ENCODE data around the gene TXNDC11. TPM values are rescaled to one million over a fixed set of nuclear protein-coding genes. Genes with fewer than 3 reads are reported as not detected.

TXNDC11 gene
- polyA plus RNA-seq, 3 donors from 2014 or later = 35.6 to 57.2 (median 46.9) TPM

GRCh38 chr16:11725457-11725856 is 17.2 kb downstream of the TXNDC11 start:
- H3K36me3 Mint-ChIP-seq = peaks cover 17 to 39% (median 21%) of the 10 kb centered on the region in 3 donors
- H3K4me1 Mint-ChIP-seq = peaks cover 16 to 44% of the 10 kb centered on the region in 2 donors

GRCh38 chr16:11722468-11722808 is 20.2 kb downstream of the TXNDC11 start:
- Mint-ChIP-seq H3K27me3 (ENCODE audit: low read depth in 3 of 3) (peaks cover 0 to 2% (median 0%) of the 10 kb centered on the region in 3 donors), H3K4me3 (no peak overlapping the region), H3K4me1 (peaks cover 5 to 35% of the 10 kb centered on the region in 2 donors), H3K27ac (peak overlapping the region in 2 of 6 donors; percentile 5 to 21), H3K9me3 (no peaks in the 10 kb centered on the region), H3K36me3 (peaks cover 19 to 37% (median 20%) of the 10 kb centered on the region in 3 donors)
- no peak for DNase-seq

More at GRCh38 chr16:11725457-11725856, 17.2 kb downstream of the TXNDC11 start:
- Mint-ChIP-seq H3K27ac (peak overlapping the region in 1 of 6 donors; percentile 35), H3K27me3 (ENCODE audit: low read depth in 3 of 3) (no peaks in the 10 kb centered on the region), H3K4me3 (no peak overlapping the region), H3K9me3 (no peaks in the 10 kb centered on the region)
- DNase-seq = no peak

- no peak for DNase-seq
- peaks cover 19 to 37% (median 20%) of the 10 kb centered on the region in 3 donors for H3K36me3 Mint-ChIP-seq
- no peak overlapping the region for H3K4me3 Mint-ChIP-seq
- peaks cover 3 to 35% of the 10 kb centered on the region in 2 donors for H3K4me1 Mint-ChIP-seq
- peak overlapping the region in 2 of 6 donors; percentile 5 to 21 for H3K27ac Mint-ChIP-seq
- H3K9me3 Mint-ChIP-seq = no peaks in the 10 kb centered on the region
- H3K27me3 Mint-ChIP-seq (ENCODE audit: low read depth in 3 of 3) = peaks cover 0 to 2% (median 0%) of the 10 kb centered on the region in 3 donors
Measured at GRCh38 chr16:11721781-11722467, 20.7 kb downstream of the TXNDC11 start.

GRCh38 chr16:11719762-11720161 is 22.9 kb downstream of the TXNDC11 start:
- Mint-ChIP-seq H3K4me3 (no peak overlapping the region), H3K36me3 (peaks cover 17 to 38% (median 19%) of the 10 kb centered on the region in 3 donors), H3K27ac (peak overlapping the region in 2 of 6 donors; percentile 69 to 75), H3K27me3 (ENCODE audit: low read depth in 3 of 3) (peaks cover 0 to 2% (median 0%) of the 10 kb centered on the region in 3 donors), H3K4me1 (peaks cover 3 to 37% of the 10 kb centered on the region in 2 donors), H3K9me3 (no peaks in the 10 kb centered on the region)
- DNase-seq = no peak

- no peak overlapping the region for H3K27ac Mint-ChIP-seq
- H3K27me3 Mint-ChIP-seq (ENCODE audit: low read depth in 3 of 3) = peaks cover 0 to 2% (median 0%) of the 10 kb centered on the region in 3 donors
- peaks cover 5 to 41% of the 10 kb centered on the region in 2 donors for H3K4me1 Mint-ChIP-seq
- H3K4me3 Mint-ChIP-seq = no peak overlapping the region
- no peak for DNase-seq
- peaks cover 17 to 37% (median 22%) of the 10 kb centered on the region in 3 donors for H3K36me3 Mint-ChIP-seq
- no peaks in the 10 kb centered on the region for H3K9me3 Mint-ChIP-seq
Measured at GRCh38 chr16:11719171-11719570, 23.5 kb downstream of the TXNDC11 start.

GRCh38 chr16:11717811-11718210 is 24.8 kb downstream of the TXNDC11 start:
- peaks cover 5 to 35% of the 10 kb centered on the region in 2 donors for H3K4me1 Mint-ChIP-seq
- H3K4me3 Mint-ChIP-seq = no peak overlapping the region
- H3K36me3 Mint-ChIP-seq = peaks cover 19 to 30% (median 22%) of the 10 kb centered on the region in 3 donors
- peaks cover 0 to 2% (median 0%) of the 10 kb centered on the region in 3 donors for H3K27me3 Mint-ChIP-seq (ENCODE audit: low read depth in 3 of 3)
- no peak for DNase-seq
- H3K9me3 Mint-ChIP-seq = no peaks in the 10 kb centered on the region
- H3K27ac Mint-ChIP-seq = peak overlapping the region in 3 of 6 donors; percentile 13 to 69 (median 23)

- peaks cover 16 to 27% (median 17%) of the 10 kb centered on the region in 3 donors for H3K36me3 Mint-ChIP-seq
- H3K4me3 Mint-ChIP-seq = no peak overlapping the region
- peaks cover 0 to 2% (median 0%) of the 10 kb centered on the region in 3 donors for H3K27me3 Mint-ChIP-seq (ENCODE audit: low read depth in 3 of 3)
Measured at GRCh38 chr16:11716336-11716735, 26.3 kb downstream of the TXNDC11 start.

GRCh38 chr16:11715246-11715947 is 27.3 kb downstream of the TXNDC11 start:
- H3K4me1 Mint-ChIP-seq = peaks cover 5 to 32% of the 10 kb centered on the region in 2 donors
- peaks cover 16 to 30% (median 18%) of the 10 kb centered on the region in 3 donors for H3K36me3 Mint-ChIP-seq

More at GRCh38 chr16:11716336-11716735, 26.3 kb downstream of the TXNDC11 start:
- Mint-ChIP-seq H3K27ac (peak overlapping the region in 1 of 6 donors; percentile 30), H3K4me1 (peaks cover 5 to 32% of the 10 kb centered on the region in 2 donors), H3K9me3 (no peaks in the 10 kb centered on the region)
- DNase-seq = no peak

GRCh38 chr16:11712122-11712521 is 30.5 kb downstream of the TXNDC11 start:
- peaks cover 0 to 2% (median 0%) of the 10 kb centered on the region in 3 donors for H3K27me3 Mint-ChIP-seq (ENCODE audit: low read depth in 3 of 3)
- peaks cover 11 to 20% (median 19%) of the 10 kb centered on the region in 3 donors for H3K36me3 Mint-ChIP-seq
- peaks cover 2 to 17% of the 10 kb centered on the region in 2 donors for H3K4me1 Mint-ChIP-seq
- H3K27ac Mint-ChIP-seq = peak overlapping the region in 2 of 6 donors; percentile 48 to 66
- DNase-seq = no peak
- no peaks in the 10 kb centered on the region for H3K9me3 Mint-ChIP-seq
- no peak overlapping the region for H3K4me3 Mint-ChIP-seq

More at GRCh38 chr16:11715246-11715947, 27.3 kb downstream of the TXNDC11 start:
- no peak for DNase-seq
- Mint-ChIP-seq H3K4me3 (no peak overlapping the region), H3K27ac (no peak overlapping the region), H3K27me3 (ENCODE audit: low read depth in 3 of 3) (peaks cover 0 to 2% (median 2%) of the 10 kb centered on the region in 3 donors), H3K9me3 (no peaks in the 10 kb centered on the region)

- Mint-ChIP-seq H3K4me1 (peaks cover 2 to 15% of the 10 kb centered on the region in 2 donors), H3K27me3 (ENCODE audit: low read depth in 3 of 3) (peaks cover 0 to 3% (median 0%) of the 10 kb centered on the region in 3 donors), H3K4me3 (no peak overlapping the region), H3K36me3 (peaks cover 11 to 19% (median 19%) of the 10 kb centered on the region in 3 donors), H3K9me3 (no peaks in the 10 kb centered on the region), H3K27ac (peak overlapping the region in 1 of 6 donors; percentile 66)
- no peak for DNase-seq
Measured at GRCh38 chr16:11711662-11712061, 31.0 kb downstream of the TXNDC11 start.

GRCh38 chr16:11708421-11708820 is 34.2 kb downstream of the TXNDC11 start:
- Mint-ChIP-seq H3K27ac (no peak overlapping the region), H3K36me3 (peaks cover 7 to 14% (median 8%) of the 10 kb centered on the region in 3 donors), H3K4me3 (no peak overlapping the region), H3K9me3 (no peaks in the 10 kb centered on the region), H3K27me3 (ENCODE audit: low read depth in 3 of 3) (peaks cover 0 to 5% (median 0%) of the 10 kb centered on the region in 3 donors), H3K4me1 (peaks cover 2 to 19% of the 10 kb centered on the region in 2 donors)
- DNase-seq = no peak

- H3K4me1 Mint-ChIP-seq = peaks cover 2 to 24% of the 10 kb centered on the region in 2 donors
- H3K27me3 Mint-ChIP-seq (ENCODE audit: low read depth in 3 of 3) = peaks cover 0 to 5% (median 0%) of the 10 kb centered on the region in 3 donors
- no peak overlapping the region for H3K27ac Mint-ChIP-seq
- no peaks in the 10 kb centered on the region for H3K9me3 Mint-ChIP-seq
- no peak for DNase-seq
- H3K4me3 Mint-ChIP-seq = no peak overlapping the region
- peaks cover 7 to 21% (median 8%) of the 10 kb centered on the region in 3 donors for H3K36me3 Mint-ChIP-seq
Measured at GRCh38 chr16:11707679-11708197, 34.9 kb downstream of the TXNDC11 start.

- Mint-ChIP-seq H3K27ac (no peak overlapping the region), H3K9me3 (no peaks in the 10 kb centered on the region), H3K4me3 (no peak overlapping the region), H3K36me3 (peaks cover under 1 to 17% (median 7%) of the 10 kb centered on the region in 3 donors), H3K4me1 (peaks cover 2 to 20% of the 10 kb centered on the region in 2 donors), H3K27me3 (ENCODE audit: low read depth in 3 of 3) (peaks cover 0 to 5% (median 0%) of the 10 kb centered on the region in 3 donors)
- DNase-seq = no peak
Measured at GRCh38 chr16:11706180-11706742, 36.4 kb downstream of the TXNDC11 start.

Measured in immature natural killer cell (primary cell).